LNCAP (cell line): Measurements from ENCODE around the gene TULP4.

Experiments used
- CTCF ChIP-seq: fragments of 450-650 bp; IDR thresholded peaks from 2 replicates; pipeline ENCODE4 v1.5.1; 2017; ENCODE audit warnings: mild to moderate bottlenecking

TULP4 gene

GRCh38 chr6:158503222-158503621 is 191.0 kb downstream of the TULP4 start:
- TF ChIP-seq CTCF: no peak

- no peak for TF ChIP-seq CTCF
These were observed 191.6 kb downstream of the TULP4 start for GRCh38 chr6:158503846-158504245.

GRCh38 chr6:158505194-158505593 is 192.9 kb downstream of the TULP4 start:
- TF ChIP-seq CTCF: no peak

- no peak for TF ChIP-seq CTCF
These were observed 194.3 kb downstream of the TULP4 start for GRCh38 chr6:158506601-158507000.

- no peak for TF ChIP-seq CTCF
These were observed 194.9 kb downstream of the TULP4 start for GRCh38 chr6:158507174-158507573.

GRCh38 chr6:158508450-158508849 is 196.2 kb downstream of the TULP4 start:
- no peak for TF ChIP-seq CTCF

- TF ChIP-seq CTCF: no peak
These were observed 197.2 kb downstream of the TULP4 start for GRCh38 chr6:158509465-158509864.

- TF ChIP-seq CTCF: no peak
These were observed 200.5 kb downstream of the TULP4 start for GRCh38 chr6:158512809-158513208.
